ENCODE results near the gene S100A16. TPM values are rescaled to one million over a fixed set of nuclear protein-coding genes. Genes with fewer than 3 reads are reported as not detected.

Gene S100A16
- total RNA-seq, 1 experiment from 2014 or later: 1,014 TPM

GRCh38 chr1:153648000-153648643 is 35.2 kb upstream of the S100A16 start:
- Mint-ChIP-seq H3K9me3 (ENCODE audit: unreplicated experiment) (no peaks in the 10 kb centered on the region), H3K27me3 (ENCODE audit: insufficient read depth, unreplicated experiment) (no peaks in the 10 kb centered on the region), H3K27ac (ENCODE audit: low read depth, unreplicated experiment) (peak overlapping the region; percentile 53), H3K4me1 (ENCODE audit: insufficient read depth, unreplicated experiment) (peaks cover 21% of the 10 kb centered on the region), H3K4me3 (ENCODE audit: unreplicated experiment) (no peak overlapping the region), H3K36me3 (ENCODE audit: insufficient read depth, unreplicated experiment) (peaks cover 55% of the 10 kb centered on the region)
- no peak for TF ChIP-seq CTCF (IDR thresholded peaks at IDR 0.05; ENCODE audit: unreplicated experiment)
- CTCF ChIA-PET: interaction anchor here (0.5 to 1.8 kb wide), 7 partner anchors 10 to 263 kb away, joined by 3 to 5 read pairs (median 4); no protein-coding TSS in a partner anchor
- POLR2A ChIA-PET: interaction anchor here (0.6 to 46.1 kb wide), 14 partner anchors 8 to 466 kb away, joined by 3 to 1272 read pairs (median 4); partner anchors contain the start of genes CHTOP, S100A1, S100A13 and S100A14
- BruUV-seq (replicated peaks): no TSS peak
- intact Hi-C loops (cut with micrococcal nuclease): no loop called here
- DNase-seq (ENCODE audit: unreplicated experiment): no peak

DNA sequence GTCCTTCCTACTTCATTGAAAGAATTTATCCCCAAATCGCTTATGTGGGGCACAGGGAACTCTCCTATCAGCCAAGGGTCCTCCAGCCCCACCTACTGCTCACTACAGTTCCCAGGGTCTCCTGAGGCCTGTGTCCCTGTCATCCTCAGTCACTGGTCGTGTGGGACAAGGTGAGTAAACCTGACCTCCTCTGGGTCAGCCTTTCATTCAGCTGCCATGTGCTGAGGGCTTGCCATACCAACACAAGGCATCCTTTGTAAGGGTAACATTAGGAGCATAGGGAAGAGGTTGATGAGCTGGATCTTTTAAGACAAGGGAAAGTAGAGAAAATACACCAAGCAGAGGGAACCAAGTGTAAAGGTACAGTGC is 34.4 kb upstream of the S100A16 start:
- Mint-ChIP-seq H3K36me3 (ENCODE audit: insufficient read depth, unreplicated experiment) (peaks cover 63% of the 10 kb centered on the region), H3K27me3 (ENCODE audit: insufficient read depth, unreplicated experiment) (no peaks in the 10 kb centered on the region), H3K4me3 (ENCODE audit: unreplicated experiment) (no peak overlapping the region), H3K9me3 (ENCODE audit: unreplicated experiment) (no peaks in the 10 kb centered on the region), H3K27ac (ENCODE audit: low read depth, unreplicated experiment) (peak overlapping the region; percentile 53), H3K4me1 (ENCODE audit: insufficient read depth, unreplicated experiment) (peaks cover 17% of the 10 kb centered on the region)
- BruUV-seq (replicated peaks): no TSS peak
- TF ChIP-seq CTCF (IDR thresholded peaks at IDR 0.05; ENCODE audit: unreplicated experiment): no peak
- DNase-seq (ENCODE audit: unreplicated experiment): no peak
- ChIA-PET POLR2A (interaction anchor here (0.6 to 46.1 kb wide), 10 partner anchors 8 to 121 kb away, joined by 3 to 1272 read pairs (median 5); partner anchors contain the start of genes CHTOP, S100A1, S100A13 and S100A14), CTCF (interaction anchor here (0.5 to 1.2 kb wide), 5 partner anchors 32 to 331 kb away, joined by 3 to 5 read pairs (median 4); no protein-coding TSS in a partner anchor)
- intact Hi-C loops (cut with micrococcal nuclease): no loop called here

DNA sequence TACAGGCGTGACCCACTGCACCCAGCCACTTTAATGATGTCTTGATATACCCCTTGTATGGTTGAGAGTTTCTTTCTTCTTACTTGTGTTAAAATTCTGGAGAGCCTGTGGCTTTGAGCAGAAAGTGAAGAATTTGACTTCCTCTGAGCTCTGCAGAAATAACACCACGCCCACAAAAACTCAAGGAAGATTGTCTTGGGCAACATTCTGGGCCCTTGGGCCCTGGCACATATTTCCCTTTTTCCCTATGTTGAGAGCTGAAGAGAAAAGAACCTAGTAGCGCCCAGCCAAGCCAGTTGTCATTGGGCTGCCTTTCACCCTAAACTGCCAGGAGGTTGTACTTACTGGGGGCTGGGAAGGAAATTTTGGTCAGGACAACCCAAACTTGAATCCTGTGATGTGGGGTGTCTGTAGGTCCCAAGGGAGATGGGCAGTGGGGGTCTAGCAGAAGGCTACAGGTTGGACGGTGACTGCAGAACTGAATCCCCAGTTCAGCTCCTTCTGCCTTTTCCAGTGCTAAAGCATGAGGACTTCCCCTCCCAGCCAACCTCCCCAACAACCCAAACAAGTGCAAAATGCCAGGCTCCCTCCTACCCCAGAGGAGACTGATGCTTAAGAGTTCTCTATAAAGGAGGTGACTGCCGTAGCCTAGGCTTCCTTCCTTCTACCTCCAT is 33.9 kb upstream of the S100A16 start:
- peaks cover 20% of the 10 kb centered on the region for H3K4me1 Mint-ChIP-seq (ENCODE audit: insufficient read depth, unreplicated experiment)
- H3K27me3 Mint-ChIP-seq (ENCODE audit: insufficient read depth, unreplicated experiment): no peaks in the 10 kb centered on the region
- no peaks in the 10 kb centered on the region for H3K9me3 Mint-ChIP-seq (ENCODE audit: unreplicated experiment)
- no peak for TF ChIP-seq CTCF (IDR thresholded peaks at IDR 0.05; ENCODE audit: unreplicated experiment)
- ChIA-PET POLR2A (interaction anchor here (0.8 to 46.1 kb wide), 9 partner anchors 8 to 121 kb away, joined by 3 to 1272 read pairs (median 6); partner anchors contain the start of genes CHTOP, S100A1, S100A13 and S100A14), CTCF (interaction anchor here (0.6 to 1.4 kb wide), 4 partner anchors 12 to 331 kb away, joined by 4 read pairs; no protein-coding TSS in a partner anchor)
- no peak for DNase-seq (ENCODE audit: unreplicated experiment)
- peaks cover 68% of the 10 kb centered on the region for H3K36me3 Mint-ChIP-seq (ENCODE audit: insufficient read depth, unreplicated experiment)
- intact Hi-C loops (cut with micrococcal nuclease): no loop called here
- no peak overlapping the region for H3K4me3 Mint-ChIP-seq (ENCODE audit: unreplicated experiment)
- TSS peak; percentile 2 for BruUV-seq (replicated peaks)
- H3K27ac Mint-ChIP-seq (ENCODE audit: low read depth, unreplicated experiment): peak overlapping the region; percentile 53

DNA sequence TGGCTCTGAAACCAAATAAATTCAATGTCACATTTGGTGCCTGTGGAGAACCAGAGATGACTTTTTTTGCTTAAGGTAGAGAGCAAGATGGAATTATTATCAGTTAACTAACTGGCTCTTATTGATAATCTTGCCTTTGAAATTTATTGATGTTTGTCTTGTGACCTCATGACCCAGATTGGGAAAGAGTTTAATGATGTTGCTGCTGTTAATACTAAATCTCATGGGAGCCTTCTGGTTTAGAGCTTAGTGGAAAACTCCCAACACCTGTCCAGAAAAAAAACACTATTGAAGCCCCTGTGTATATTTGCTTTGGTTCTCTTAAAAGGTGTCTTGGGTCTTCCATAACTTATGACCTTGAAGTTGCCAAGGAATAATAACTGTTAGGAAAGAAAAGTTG is 30.9 kb upstream of the S100A16 start:
- no peaks in the 10 kb centered on the region for H3K27me3 Mint-ChIP-seq (ENCODE audit: insufficient read depth, unreplicated experiment)
- CTCF ChIA-PET: interaction anchor here (0.6 to 2.7 kb wide), 11 partner anchors 9 to 1595 kb away, joined by 3 to 14 read pairs (median 4); partner anchors contain the start of genes CHTOP, S100A1 and S100A13
- H3K9me3 Mint-ChIP-seq (ENCODE audit: unreplicated experiment): no peaks in the 10 kb centered on the region
- POLR2A ChIA-PET: interaction anchor here (0.7 to 46.1 kb wide), 8 partner anchors 9 to 347 kb away, joined by 3 to 1272 read pairs (median 6); partner anchors contain the start of genes CHTOP, JTB, RPS27 and S100A1
- no TSS peak for BruUV-seq (replicated peaks)
- intact Hi-C loops (cut with micrococcal nuclease): no loop called here
- DNase-seq (ENCODE audit: unreplicated experiment): no peak
- no peak overlapping the region for H3K4me3 Mint-ChIP-seq (ENCODE audit: unreplicated experiment)
- H3K36me3 Mint-ChIP-seq (ENCODE audit: insufficient read depth, unreplicated experiment): peaks cover 90% of the 10 kb centered on the region
- no peak overlapping the region for H3K27ac Mint-ChIP-seq (ENCODE audit: low read depth, unreplicated experiment)
- no peak for TF ChIP-seq CTCF (IDR thresholded peaks at IDR 0.05; ENCODE audit: unreplicated experiment)
- peaks cover 21% of the 10 kb centered on the region for H3K4me1 Mint-ChIP-seq (ENCODE audit: insufficient read depth, unreplicated experiment)

Measured in MCF 10A (cell line).